ENCODE data around the gene RIN1. TPM values are rescaled to one million over a fixed set of nuclear protein-coding genes. Genes with fewer than 3 reads are reported as not detected.

RIN1 gene
- total RNA-seq, 2 experiments from 2014 or later, result 3.0 to 5.7 TPM

DNA sequence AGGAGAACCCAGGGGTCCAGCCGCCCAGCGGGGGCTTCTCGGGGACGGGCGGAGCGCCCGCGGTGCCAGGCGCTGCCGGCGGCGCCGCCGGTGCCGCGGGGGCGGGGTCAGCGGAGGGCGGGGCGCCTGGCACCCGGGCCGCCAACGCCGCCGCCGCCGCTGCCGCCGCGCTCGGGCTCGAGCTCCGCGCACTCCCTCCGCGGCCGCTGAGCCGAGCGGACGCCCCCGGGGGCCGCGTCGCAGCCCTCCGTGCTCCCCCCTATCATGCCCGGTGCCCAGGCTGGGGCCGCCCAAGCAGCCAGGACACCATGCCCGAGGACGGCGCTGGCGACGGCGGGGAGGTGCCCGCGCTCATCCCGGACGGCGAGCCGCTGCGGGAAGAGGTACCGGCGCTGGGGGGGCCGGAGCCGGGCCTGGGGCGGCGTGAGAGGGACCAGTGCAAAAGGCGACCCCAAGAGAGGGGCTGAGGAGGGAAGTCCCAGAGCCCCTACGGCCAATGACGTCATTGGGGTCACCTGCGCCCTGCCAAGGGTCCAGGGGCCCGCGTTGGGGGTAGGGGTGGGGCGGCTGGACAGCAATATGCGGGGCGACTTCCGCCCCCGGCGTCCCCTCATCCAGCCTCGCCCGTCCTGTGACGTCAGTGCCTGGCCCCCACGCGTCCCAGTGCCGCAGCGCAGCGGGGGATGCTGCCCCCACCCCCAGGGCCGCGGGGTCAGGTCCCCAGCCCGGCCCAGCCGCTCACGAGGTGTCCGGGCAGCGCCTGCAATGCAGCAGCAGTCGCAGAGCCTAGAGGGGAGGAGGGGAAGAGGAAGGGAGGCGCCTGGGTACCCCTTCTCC lies 44.3 kb downstream of the RIN1 start, which contains the start of gene TMEM151A:
Gene TMEM151A, plus strand, starts transcription at position 189 of the 837 bp plus-strand sequence. Its CDS starts 120 bp downstream, at position 309.
- Mint-ChIP-seq H3K36me3 (no peaks in the 10 kb centered on the region), H3K4me3 (peak within 1 kb of the TSS; percentile 36), H3K27me3 (peaks cover 35% of the 10 kb centered on the region), H3K9me3 (no peaks in the 10 kb centered on the region), H3K27ac (no peak within 1 kb of the TSS), H3K4me1 (peaks cover 27% of the 10 kb centered on the region)
- no peak for ATAC-seq (ENCODE audit: low read depth)
- POLR2A ChIA-PET, result interaction anchor here (0.6 kb wide), 1 partner anchor 80 kb away, joined by 7 read pairs; the partner anchor contains the start of gene SLC29A2
- DNase-seq, result no peak

DNA sequence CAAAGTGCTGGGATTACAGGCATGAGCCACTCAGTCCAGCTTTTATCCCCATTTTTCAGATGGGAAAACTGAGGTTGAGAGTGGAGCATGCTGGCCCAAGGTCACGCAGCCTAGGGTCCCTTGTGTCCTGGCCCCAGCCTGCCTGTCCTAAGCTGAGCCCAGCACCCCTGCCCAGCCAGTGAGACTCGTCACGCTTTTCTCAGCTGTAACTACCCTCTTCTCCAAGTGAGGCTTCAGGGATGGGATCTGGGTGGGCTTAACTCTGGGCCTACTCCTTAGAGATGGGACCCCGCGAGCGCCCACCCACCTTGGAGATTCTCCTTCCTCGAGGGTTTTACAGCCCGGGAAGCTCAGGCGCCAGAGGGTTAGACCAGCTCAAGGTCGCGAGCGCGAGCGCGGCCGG lies 44.9 kb downstream of the RIN1 start:
- Mint-ChIP-seq H3K27me3 (peaks cover 29% of the 10 kb centered on the region), H3K9me3 (no peaks in the 10 kb centered on the region), H3K36me3 (no peaks in the 10 kb centered on the region), H3K4me1 (peaks cover 27% of the 10 kb centered on the region), H3K27ac (no peak overlapping the region), H3K4me3 (peak overlapping the region; percentile 36)
- no peak for DNase-seq
- POLR2A ChIA-PET, result interaction anchor here (0.6 kb wide), 1 partner anchor 81 kb away, joined by 7 read pairs; the partner anchor contains the start of gene SLC29A2
- ATAC-seq (ENCODE audit: low read depth), result no peak

DNA sequence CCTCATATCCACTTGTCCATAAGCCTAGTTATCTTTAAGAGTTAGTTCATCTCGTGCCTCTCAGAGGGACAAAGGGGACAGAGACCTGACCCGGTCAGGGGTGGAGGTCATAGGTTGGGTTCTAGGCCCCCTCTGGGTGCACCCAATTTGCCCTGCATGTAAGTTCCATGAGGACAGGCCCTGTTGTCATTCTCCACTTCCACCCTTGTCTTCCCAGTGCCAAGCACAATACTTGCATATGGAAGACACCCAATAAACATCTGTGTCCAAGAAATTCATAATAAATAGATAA lies 46.0 kb downstream of the RIN1 start:
- no peaks in the 10 kb centered on the region for H3K36me3 Mint-ChIP-seq
- H3K27ac Mint-ChIP-seq, result peak overlapping the region; percentile 13

DNA sequence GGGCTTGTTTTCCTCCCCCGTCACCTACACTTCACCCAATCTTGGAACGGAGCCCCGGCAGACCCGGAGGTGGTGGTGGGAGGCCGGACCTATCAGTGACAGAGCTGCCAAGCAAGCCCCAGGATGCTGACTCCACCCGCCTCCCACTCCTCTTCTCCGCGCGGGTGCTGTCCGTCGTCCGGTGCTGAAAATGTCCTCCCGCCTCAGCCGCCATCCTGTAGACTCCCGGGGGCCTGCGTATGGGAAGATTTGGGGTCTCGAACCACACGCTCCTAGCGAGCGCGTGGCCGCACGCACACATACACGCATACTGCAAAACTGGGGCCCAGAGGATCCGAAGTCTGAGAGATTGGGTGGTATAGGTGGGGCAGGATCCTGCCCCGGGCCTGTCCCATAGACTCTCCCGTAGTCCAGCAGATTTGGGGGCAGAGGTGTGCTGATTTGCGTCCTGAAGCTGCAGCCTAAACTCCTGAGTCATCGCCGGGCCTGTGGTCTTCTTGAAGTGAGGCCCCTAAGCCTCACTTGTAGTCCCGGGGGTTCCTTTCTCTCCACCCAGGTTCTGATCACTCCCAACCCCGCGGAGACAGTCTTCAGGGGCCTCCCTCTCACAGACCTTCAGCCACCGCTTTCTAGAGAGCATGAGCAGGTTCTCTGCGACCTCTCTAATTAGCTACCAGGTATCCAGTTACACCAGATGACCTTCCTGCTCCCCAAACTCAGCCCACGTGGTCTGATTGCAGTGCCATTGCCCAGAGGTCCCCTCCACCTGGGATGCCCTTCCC lies 46.5 kb downstream of the RIN1 start:
- peak; percentile 52 for ATAC-seq (ENCODE audit: low read depth)
- Mint-ChIP-seq H3K4me3 (peak overlapping the region; percentile 93), H3K36me3 (no peaks in the 10 kb centered on the region), H3K4me1 (peaks cover 27% of the 10 kb centered on the region), H3K9me3 (no peaks in the 10 kb centered on the region), H3K27me3 (peaks cover 29% of the 10 kb centered on the region), H3K27ac (peak overlapping the region; percentile 90)
- POLR2A ChIA-PET, result interaction anchor here (0.7 to 2.1 kb wide), 17 partner anchors 9 to 171 kb away, joined by 3 to 14 read pairs (median 5); partner anchors contain the start of genes BRMS1, CD248, MRPL11 and RIN1
- DNase-seq, result peak; percentile 83

More for the DNA sequence above, 46.0 kb downstream of the RIN1 start:
- peaks cover 29% of the 10 kb centered on the region for H3K27me3 Mint-ChIP-seq
- H3K4me1 Mint-ChIP-seq, result peaks cover 27% of the 10 kb centered on the region
- H3K4me3 Mint-ChIP-seq, result peak overlapping the region; percentile 93
- no peak for ATAC-seq (ENCODE audit: low read depth)
- H3K9me3 Mint-ChIP-seq, result no peaks in the 10 kb centered on the region
- DNase-seq, result no peak
- POLR2A ChIA-PET, result no interaction called here

DNA sequence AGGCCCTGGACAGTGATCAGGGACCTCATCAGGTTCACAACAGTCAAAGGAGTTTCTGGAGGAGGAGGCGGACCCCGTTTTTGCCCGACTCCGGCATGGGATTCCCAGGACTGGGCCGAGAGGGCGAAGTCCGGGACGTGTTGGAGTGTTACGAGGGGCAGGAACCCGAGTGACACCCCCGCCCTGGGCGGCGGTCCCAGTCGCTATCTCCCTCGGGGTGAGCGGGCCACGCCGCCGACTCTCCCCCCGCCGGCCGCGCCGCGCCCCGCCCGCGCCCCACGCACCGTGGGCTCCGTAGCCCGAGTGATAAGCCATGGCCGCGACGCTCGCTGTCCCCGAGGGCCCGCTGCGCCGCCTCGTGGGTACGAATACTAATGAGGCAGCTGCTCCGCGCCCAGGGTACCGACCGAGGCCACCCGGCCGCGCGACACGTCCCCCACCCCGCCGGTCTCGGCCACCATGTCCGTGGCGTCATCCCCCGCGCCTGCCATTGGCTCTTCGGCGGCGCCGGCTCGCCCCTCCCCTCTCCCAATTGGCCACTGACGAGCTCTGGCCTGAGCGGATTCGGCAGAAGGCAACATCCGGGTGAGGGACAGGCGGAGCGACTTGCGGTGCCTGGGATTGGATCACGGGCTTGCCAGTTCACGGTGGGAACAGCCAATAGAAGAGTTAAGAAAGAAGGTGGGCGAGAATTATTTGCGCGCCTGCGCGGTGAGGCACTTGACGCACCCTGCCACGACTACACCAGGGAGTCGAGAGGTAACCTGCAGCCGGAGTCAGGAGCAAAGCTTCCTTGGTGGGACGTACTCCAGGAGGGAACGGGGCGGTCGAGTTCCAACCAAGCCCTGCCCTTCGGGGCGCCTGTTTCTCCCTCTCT lies 47.3 kb downstream of the RIN1 start, which contains the start of gene YIF1A:
Gene YIF1A, minus strand, starts transcription at position 473 of the 877 bp plus-strand sequence. Its CDS starts 158 bp downstream, at position 315.
- peak; percentile 97 for ATAC-seq (ENCODE audit: low read depth)
- Mint-ChIP-seq H3K36me3 (no peaks in the 10 kb centered on the region), H3K9me3 (no peaks in the 10 kb centered on the region), H3K4me3 (peak within 1 kb of the TSS; percentile 93), H3K27me3 (peaks cover 29% of the 10 kb centered on the region), H3K27ac (peak within 1 kb of the TSS; percentile 90), H3K4me1 (peaks cover 27% of the 10 kb centered on the region)
- POLR2A ChIA-PET, result interaction anchor here (0.7 to 2.1 kb wide), 19 partner anchors 8 to 170 kb away, joined by 3 to 14 read pairs (median 4); partner anchors contain the start of genes BRMS1, CD248, MRPL11 and RIN1
- DNase-seq, result peak; percentile 96

DNA sequence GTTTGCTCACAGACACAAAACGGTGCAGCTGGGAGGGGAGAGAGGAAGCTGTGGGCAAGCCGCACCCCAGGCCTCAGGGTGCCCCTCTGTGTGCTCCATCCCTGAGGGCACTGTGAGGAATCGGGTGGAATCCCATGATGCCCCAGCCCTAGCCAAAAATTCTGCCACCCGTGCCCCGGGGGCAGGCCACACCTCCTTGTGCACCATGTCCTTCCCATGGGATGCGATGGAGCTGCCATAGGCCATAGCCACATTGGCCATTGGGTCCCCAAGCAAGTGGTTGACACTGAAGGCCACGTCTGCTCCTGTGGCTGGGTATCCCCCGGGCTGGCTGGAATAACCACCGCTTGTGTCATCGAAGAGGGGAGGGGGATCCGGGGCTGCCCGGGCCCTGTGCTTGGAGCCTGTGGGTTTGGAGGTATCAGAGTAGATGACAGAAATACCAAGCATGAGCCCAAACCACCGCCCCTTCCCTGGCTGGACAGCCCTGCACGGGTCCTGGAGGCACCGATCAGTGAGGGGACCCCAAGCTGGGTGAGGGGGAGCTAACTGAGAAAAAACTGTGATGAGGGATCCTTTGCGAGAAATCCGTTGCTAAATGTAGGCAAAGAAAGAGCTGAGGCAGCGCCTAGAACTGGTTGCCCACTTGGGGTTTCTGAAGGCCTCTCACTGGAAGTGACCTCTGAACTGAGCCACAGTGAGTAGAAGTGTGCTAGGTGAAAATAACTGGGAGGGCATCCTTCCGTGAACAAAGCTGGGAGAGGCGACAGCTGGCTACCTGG lies 48.2 kb downstream of the RIN1 start:
- Mint-ChIP-seq H3K4me1 (peaks cover 29% of the 10 kb centered on the region), H3K27me3 (peaks cover 23% of the 10 kb centered on the region), H3K4me3 (peak overlapping the region; percentile 93), H3K9me3 (no peaks in the 10 kb centered on the region), H3K36me3 (no peaks in the 10 kb centered on the region), H3K27ac (peak overlapping the region; percentile 88)
- POLR2A ChIA-PET, result interaction anchor here (0.9 to 2.1 kb wide), 9 partner anchors 20 to 84 kb away, joined by 3 to 14 read pairs (median 6); partner anchors contain the start of genes CD248, RIN1 and SLC29A2
- ATAC-seq (ENCODE audit: low read depth) (no peak), DNase-seq (no peak)

DNA sequence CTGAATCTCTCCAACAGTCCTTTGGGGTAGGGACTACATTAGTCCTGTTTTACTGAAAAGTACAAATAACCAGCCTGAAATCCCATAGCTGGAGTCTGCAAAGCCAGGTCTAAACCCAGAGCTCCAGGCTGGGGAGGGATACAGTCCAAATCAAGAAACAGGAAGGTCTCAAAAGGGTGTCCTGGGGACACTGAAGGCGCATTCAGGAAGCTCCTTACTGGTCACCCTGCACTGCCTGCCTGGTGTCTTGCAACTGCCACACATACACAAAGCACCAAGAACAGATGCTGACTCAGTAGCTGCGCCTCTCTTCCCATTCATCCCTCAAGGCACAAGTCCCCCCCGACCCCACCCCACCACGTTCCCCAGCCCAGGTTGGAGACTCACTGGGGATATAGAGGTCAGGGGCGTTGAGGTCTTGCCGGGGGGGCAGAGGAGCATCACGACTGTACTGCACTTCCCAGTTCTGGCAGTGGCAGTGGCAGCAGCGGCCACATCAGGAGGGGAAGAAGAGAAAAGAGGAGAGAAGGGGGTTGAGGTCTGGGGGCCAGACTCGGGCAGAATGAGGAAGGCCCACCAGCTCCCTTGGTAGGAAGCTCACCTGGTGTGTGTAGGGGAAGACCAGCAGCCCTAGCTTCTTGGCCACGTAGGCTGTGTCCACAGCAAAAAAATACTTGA lies 48.9 kb downstream of the RIN1 start:
- H3K36me3 Mint-ChIP-seq, result no peaks in the 10 kb centered on the region
- POLR2A ChIA-PET, result interaction anchor here (1.2 to 1.6 kb wide), 2 partner anchors 19 to 85 kb away, joined by 3 to 5 read pairs; partner anchors contain the start of genes RAB1B and SLC29A2
- peaks cover 28% of the 10 kb centered on the region for H3K4me1 Mint-ChIP-seq
- peak overlapping the region; percentile 67 for H3K4me3 Mint-ChIP-seq
- DNase-seq (no peak), ATAC-seq (ENCODE audit: low read depth) (no peak)
- peak overlapping the region; percentile 65 for H3K27ac Mint-ChIP-seq
- no peaks in the 10 kb centered on the region for H3K9me3 Mint-ChIP-seq
- H3K27me3 Mint-ChIP-seq, result peaks cover 16% of the 10 kb centered on the region

DNA sequence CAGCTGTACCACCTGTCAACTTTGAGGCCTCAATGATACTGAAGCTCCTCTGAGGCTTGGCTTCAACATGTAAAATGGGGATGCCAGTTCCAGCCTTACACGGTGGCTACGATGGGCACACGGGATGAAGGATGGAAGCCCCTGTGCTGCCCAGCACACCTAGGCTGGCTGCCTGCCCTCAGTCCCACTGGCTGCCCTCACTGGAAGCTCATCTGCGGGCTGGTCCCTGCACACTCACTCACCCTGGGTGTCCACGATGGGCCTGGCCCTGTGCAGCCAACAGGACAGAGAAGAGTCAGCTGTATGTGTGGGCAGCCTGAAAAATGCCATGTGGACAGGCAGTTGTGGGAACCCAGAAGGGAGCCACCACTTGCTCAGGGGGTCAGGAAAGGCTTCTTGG lies 49.5 kb downstream of the RIN1 start:
- Mint-ChIP-seq H3K27ac (no peak overlapping the region), H3K4me3 (no peak overlapping the region), H3K36me3 (no peaks in the 10 kb centered on the region), H3K4me1 (peaks cover 30% of the 10 kb centered on the region), H3K27me3 (peaks cover 15% of the 10 kb centered on the region), H3K9me3 (no peaks in the 10 kb centered on the region)
- POLR2A ChIA-PET, result interaction anchor here (1.2 to 1.6 kb wide), 2 partner anchors 19 to 85 kb away, joined by 3 to 5 read pairs; partner anchors contain the start of genes RAB1B and SLC29A2
- ATAC-seq (ENCODE audit: low read depth) (no peak), DNase-seq (no peak)

DNA sequence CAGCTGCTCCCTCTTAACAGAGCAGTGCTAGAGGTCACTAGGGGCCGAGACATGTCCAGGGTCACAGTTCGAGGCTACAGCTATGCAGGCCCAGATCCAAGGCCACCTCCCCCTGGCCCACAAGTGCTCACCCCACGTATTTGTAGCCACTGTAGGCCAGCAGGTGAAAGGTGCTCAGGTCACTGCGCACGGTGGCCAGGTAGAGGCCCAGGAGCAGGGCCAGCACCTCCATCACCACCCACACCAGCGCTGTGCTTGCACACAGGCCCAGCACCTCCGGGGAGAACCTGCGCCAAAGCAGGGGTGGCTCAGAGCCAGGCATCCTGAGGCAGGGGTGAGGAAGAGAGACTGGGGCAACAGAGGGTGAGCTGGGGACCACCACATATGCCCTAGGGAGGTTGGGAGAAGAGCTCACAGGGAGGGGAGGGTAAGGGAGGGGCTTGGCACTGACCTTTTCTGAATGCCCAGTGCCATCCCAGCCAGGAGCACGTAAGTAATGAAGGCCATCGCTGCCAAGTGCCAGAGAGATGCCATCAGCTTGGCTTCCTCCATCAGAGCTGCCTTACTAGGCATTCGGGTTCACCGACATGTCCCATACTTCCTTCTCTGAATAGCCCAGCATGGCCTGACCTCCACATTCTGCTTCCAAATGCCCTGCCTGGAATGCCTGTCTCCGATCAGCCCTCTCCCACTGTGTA lies 50.8 kb downstream of the RIN1 start:
- H3K27ac Mint-ChIP-seq, result no peak overlapping the region
- ATAC-seq (ENCODE audit: low read depth) (no peak), DNase-seq (no peak)
- POLR2A ChIA-PET, result no interaction called here
- no peaks in the 10 kb centered on the region for H3K36me3 Mint-ChIP-seq
- H3K9me3 Mint-ChIP-seq, result no peaks in the 10 kb centered on the region
- peaks cover 4% of the 10 kb centered on the region for H3K27me3 Mint-ChIP-seq
- H3K4me1 Mint-ChIP-seq, result peaks cover 26% of the 10 kb centered on the region
- no peak overlapping the region for H3K4me3 Mint-ChIP-seq

DNA sequence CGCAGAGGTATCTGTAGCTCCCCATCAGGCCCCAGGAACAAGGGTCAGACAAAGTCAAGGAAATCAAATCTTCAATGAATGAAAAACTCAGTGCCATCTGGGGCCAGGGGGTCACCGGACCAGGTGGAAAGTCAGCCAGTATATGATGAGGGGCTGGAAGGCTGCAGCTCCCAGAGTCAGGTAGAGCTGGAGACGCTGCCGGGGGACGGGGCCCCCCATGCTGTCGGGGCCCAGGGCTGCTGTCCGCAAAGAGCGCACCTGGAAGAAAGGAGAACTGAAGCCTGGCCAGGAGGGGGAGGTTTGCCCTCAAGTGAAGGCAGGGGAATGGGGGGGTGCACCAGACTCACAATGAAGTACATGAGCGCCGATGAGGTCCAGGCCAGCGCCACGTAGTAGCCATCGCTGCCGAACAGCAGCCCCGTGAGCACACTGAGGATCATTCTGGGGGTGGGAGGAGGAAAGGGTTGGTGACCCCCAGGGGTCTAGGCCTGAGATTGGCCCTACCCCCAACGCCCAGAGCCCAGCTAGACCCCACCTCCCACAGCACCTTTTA lies 51.6 kb downstream of the RIN1 start:
- ATAC-seq (ENCODE audit: low read depth) (no peak), DNase-seq (no peak)
- H3K4me3 Mint-ChIP-seq, result no peak overlapping the region
- no peaks in the 10 kb centered on the region for H3K9me3 Mint-ChIP-seq
- POLR2A ChIA-PET, result no interaction called here
- H3K27ac Mint-ChIP-seq, result no peak overlapping the region
- H3K36me3 Mint-ChIP-seq, result peaks cover under 1% of the 10 kb centered on the region
- H3K27me3 Mint-ChIP-seq, result peaks cover 5% of the 10 kb centered on the region
- H3K4me1 Mint-ChIP-seq, result peaks cover 19% of the 10 kb centered on the region
